CD4-positive, alpha-beta T cell treated with Interleukin-15 for 4 hours (primary cell): ENCODE results near the gene DNAAF3.

ENCODE experiments used
- DNase-seq: peaks from one replicate; pipeline ENCODE4 v3.0.0-alpha.2; 2020; ENCODE audit warnings: low spot score

The DNAAF3 gene

GRCh38 chr19:55153652-55154264 is 12.7 kb downstream of the DNAAF3 start:
- DNase-seq = no peak

DNA sequence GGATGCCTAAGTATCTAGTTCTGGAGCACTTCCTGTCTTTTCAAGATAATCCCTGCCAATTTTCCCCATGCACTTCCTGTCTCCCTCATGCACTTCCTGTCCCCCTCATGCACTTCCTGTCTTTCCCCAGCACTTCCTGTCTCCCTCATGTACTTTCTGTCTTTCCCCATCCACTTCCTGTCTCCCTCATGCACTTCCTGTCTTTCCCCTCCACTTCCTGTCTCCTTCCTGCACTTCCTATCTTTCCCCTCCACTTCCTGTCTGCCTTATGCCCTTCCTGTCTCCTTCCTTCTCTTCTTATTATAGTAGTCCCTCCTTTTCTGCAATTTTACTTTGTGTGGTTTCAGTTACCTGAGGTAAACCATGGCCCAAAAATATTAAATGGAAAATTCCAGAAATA is 14.4 kb downstream of the DNAAF3 start:
- DNase-seq = no peak

DNA sequence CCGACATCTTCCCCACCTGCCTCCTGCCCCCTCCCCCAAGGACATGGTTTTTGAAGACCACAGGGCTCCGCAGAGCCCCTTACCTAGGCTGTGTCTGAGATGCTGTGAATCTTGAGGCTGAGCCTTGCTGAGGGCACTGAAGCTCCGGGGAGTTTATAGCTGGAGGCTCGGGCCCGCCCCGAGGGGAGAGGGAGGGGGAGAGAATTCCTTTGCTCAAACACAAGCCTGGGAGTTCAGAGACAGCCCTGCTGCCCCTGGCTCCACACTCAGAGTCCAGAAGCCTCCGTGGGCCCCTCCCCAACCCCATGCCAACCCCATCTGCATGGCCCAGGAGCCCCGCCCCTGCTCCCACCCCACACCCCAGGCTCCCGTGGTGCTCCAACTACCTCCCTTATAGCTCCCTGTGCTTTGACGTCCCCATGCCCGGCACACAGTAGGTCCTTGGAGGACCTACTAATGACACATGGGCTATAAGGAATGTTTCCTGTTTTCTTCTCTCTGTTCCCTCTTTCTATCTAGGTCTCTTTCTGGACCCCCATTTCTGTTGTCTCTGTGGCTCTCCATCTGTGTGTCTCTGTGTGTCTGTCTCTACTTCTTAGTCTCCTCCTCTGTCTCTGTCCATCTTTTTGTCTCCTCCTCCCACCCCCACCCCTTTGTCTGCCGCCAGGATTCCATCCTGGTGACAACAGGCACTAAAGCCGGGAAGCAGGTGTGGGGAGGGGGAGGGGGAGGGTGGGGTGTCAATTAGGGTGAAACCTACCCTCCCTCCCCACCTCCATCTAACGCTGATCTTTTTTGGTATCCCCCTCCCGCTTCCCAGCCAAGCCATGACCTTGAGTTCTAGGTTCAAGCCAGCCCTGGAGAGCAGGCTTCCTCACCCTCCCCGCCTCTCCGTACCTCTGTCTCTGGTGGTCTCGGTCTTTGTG is 17.1 kb downstream of the DNAAF3 start, which contains the start of gene TNNT1:
TSS of gene TNNT1 (minus strand) at position 129 of the 926 bp plus-strand sequence. CDS start 2,049 bp downstream, outside the sequence.
- DNase-seq = no peak

- no peak for DNase-seq
These were observed 18.7 kb downstream of the DNAAF3 start for GRCh38 chr19:55147545-55148251.

- no peak for DNase-seq
These were observed 19.6 kb downstream of the DNAAF3 start for GRCh38 chr19:55146705-55147273.

DNA sequence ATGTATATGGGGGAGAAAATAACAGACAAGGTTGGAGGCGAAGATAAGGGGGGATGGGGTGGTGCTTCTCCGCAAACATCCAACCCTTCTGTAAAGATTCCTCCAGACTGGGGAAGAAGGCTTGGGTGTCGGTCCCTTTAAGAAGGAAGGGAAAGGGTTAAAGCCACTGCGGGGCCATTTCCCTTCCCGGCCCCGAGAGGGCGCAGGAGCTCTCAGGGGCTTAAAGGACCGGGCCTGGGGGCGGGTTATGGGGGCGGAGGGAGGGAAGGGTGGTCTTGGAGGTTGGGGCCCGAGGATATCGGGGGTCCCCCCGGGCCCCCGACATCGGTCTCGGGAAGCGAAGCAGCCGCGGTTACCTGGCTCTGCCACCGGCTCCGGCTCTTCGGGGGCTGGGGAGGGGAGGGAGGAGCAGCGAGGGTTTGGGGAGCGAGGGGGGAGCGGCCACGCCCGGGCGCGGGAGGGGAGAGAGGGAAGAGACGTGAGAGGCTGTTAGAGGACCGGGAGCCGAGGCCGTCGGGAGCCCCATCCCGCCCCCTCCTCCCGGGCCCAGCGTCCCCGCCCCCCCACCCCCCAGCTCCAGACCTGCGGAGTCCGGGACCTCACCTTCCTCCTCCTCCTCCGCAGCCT is 20.2 kb downstream of the DNAAF3 start:
- DNase-seq = no peak

DNA sequence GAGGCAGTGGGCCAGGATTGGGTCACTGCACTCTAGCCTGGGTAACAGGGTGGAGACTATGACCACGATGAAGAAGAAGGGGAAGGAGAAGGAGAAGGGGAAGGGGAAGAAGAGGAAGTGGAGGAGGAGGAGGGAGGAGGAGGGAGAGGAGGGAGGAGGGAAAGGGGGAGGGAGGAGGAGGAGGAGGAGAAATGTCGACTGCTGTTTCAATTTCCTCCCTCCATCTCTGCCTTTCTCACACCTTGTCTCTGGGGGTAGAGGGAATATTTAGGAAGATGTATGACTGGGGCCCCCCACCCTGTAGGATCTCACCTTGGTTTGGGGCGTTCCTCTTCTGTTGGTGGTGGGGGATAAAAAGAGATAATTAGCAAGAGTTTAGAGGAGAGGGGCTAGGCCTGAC is 21.2 kb downstream of the DNAAF3 start:
- DNase-seq = no peak

DNA sequence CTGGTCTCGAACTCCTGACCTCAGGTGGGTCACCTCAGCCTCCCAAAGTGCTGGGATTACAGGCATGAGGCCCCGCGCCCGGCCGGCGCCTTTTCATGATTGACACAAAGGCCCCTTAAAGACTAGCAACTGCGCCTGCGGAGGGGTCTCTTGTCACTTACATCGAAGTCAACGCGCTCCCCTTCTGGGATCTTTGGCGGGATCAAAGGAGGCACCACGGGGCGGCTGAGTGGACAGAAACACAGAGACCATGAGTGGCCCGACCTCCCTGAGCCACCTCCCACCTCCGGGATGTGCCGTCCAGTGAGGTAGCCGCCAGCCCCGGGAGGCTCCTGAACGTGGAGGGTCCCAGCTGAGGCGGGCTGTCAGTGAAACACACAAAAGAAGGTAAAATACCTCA is 24.7 kb downstream of the DNAAF3 start:
- DNase-seq = no peak

- no peak for DNase-seq
These were observed 28.5 kb downstream of the DNAAF3 start for GRCh38 chr19:55137915-55138314.

GRCh38 chr19:55136399-55137102 is 29.9 kb downstream of the DNAAF3 start:
- DNase-seq = no peak

GRCh38 chr19:55134736-55135135 is 31.7 kb downstream of the DNAAF3 start:
- DNase-seq = no peak

- no peak for DNase-seq
These were observed 32.6 kb downstream of the DNAAF3 start for GRCh38 chr19:55133639-55134444.

DNA sequence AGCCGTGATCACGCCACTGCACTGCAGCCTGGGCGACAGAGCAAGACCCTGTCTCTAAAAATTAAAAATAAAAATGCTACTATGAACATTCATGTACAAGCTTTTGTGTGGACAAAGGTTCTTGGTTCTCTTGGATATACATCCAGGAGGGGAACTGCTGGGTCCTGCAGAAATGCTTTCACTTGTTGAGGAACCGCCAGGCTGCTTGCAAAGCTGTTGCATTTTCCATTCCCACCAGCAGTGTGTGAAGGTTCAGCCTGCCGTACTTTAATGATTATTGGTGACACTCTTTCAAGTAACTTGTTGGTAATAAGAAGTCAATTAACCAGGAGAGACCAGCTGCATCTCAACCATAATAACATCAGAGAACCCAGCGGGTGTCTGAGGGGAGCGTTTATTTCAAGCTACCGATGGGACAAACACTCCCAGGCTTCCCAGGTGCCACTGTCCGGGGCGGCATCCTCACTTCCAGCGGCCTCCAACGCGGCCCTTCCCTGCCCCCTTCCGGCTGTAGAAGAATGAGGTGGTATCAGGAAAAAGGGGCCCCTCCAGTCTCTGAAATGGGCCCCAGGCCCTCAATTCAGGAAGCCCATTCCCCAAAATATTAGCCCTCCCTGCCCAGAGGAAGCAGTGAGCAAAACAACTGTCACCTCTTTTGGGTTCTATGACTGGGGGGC is 33.8 kb downstream of the DNAAF3 start:
- DNase-seq = no peak

DNA sequence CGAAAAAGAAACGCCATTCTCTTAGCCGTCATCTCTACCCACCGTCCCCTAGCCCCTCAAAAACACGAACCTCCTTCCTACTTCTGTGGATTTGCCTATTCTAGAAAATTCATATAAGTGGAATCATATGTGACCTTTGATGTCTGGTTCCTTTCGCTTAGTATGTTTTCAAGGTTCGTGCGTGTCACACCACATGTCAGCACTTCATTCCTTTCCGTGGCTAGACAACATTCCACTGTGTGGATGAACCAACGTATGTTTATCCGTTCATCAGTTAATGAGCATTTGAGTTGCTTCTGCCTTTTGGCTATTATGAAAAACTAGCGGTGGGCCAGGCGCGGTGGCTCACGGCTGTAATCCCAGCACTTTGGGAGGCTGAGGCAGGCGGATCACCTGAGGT is 35.0 kb downstream of the DNAAF3 start:
- DNase-seq = no peak

DNA sequence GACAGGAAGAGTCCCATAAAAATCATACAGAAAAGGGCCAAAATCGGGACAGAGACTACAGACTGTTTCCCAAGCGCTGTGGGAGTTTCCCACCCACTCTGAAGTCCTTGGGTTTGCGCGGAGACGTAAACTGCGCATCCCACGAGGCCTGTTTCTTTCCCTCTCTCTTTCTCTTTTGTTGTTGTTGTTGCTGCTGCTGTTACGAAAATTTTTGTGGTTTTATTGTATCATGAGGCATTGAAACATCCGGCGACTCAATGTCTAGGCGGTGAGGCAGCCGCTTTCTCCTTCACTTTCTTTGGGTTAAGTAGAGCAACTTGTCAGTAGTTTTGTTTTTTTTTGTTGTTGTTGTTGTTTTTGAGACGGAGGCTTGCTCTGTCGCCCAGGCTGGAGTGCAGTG is 47.4 kb downstream of the DNAAF3 start:
- no peak for DNase-seq

DNA sequence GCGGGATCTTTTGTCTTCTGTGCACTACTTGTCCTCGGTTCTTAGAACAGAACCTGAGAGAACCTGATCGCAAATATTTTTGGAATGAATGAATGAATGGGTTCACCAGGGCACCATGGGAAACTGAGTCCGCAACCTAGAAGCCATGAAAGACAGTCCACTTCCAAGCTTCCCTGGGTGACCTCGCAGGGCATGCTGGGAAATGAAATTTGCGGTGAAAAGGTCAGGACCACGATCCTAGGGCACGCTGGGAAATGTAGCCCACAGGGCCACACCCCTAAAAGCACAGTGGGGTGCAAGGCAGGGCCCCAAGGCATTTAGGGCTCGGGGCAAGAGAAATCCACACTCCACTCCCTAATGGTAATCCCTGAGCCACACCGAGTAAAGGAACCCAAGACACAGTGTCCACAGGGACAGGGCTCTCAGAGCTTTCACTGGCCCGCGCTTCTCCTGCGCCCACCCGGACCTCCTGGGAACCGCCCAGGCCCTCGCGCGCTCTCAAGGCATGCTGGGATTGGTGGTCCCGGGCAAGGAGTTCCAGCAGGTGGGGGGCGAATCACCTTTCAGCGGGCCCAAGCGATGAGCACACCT is 47.9 kb downstream of the DNAAF3 start:
- peak; percentile 20 for DNase-seq

DNA sequence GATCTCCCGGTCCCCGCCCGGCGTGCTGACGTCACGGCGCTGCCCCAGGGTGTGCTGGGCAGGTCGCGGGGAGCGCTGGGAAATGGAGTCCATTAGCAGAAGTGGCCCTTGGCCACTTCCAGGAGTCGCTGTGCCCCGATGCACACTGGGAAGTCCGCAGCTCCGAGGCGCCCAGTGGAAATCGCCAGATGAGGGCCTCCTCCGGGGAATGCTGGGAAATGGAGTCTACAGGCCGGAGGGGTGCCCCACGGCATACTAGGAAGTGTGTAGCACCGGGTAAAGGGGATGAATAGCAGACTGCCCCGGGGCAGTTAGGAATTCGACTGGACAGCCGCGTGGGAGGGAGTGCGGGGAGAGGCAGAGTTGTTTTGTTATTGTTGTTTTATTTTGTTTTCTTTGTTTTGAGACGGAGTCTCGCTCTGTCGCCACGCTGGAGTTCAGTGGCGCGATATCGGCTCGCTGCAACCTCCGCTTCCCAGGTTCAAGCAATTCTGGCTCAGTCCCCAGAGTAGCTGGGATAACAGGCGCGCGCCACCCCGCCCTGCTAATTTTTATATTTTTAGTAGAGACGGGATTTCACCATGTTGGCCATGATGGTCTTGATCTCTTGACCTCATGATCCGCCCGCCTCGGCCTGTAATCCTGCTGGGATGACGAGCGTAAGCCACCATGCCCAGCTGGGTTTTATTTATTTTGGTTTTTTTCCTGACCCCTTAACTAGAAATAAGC is 48.6 kb downstream of the DNAAF3 start:
- peak; percentile 97 for DNase-seq

DNA sequence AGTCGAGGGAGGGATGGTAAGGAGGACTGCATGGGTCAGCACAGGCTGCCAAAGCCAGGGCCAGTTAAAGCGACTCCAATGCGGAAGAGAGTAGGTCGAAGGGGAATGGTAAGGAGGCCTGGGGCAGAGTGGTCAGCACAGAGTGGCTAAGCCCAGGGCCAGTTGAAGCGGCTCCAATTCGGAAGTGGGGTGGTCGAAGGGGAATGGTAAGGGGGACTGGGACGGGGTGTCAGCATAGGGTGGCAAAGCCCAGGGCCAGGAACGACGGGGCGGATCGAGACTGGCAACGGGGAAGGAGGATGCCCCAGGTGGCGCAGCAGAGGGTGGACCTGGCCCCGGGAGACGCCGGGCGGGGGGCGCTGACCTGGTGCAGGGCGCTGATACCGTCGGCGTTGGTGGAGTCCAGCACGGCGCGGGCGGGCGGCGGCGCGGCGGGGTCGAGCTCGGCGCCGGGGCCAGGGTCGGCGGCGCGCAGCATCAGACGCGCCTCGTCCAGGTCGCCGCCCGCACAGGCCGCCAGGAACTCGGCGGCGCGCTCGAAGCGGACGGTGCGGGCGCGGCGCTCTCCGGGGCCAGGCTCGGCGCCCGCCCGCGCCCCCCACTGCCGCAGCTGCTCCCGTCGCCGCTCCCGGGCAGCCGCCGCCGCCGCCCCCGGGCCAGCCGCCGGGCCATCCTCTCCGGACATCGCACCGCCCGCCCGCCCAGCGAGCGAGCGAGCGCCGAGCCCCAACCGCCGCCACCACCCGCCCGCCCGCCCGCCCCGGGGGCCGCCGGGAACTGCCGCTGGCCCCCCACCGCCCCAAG is 49.4 kb downstream of the DNAAF3 start, which contains the start of gene PPP1R12C:
TSS of gene PPP1R12C (minus strand) at position 779 of the 804 bp plus-strand sequence. CDS start at position 685, 94 bp downstream.
- no peak for DNase-seq
